ENCODE measurements around the gene PRR36. TPM values are rescaled to one million over a fixed set of nuclear protein-coding genes. Genes with fewer than 3 reads are reported as not detected.

The PRR36 gene
- total and polyA plus RNA-seq, 2 donors (not counting 1 experiment from before 2014, with no cell fraction given): 0.01 TPM; not detected in 1

DNA sequence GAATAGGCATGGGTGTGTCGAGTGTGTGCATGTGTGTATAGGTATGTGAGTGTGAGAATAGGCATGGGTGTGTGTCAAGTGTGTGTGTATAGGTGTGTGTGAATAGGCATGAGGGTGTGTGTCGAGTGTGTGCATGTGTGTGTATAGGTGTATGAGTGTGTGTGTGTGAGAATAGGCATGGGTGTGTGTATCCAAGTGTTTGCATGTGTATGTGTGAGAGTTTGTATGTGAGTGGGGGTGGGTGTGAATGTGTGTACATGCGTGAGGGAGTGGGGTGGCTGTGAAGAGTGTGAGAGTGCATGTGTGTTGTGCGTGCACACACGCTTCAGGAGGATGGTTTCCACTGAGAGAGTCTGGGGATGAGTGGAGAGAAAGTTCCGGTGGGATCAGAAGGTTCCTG is 30.7 kb downstream of the PRR36 start:
- no peak for DNase-seq
- peaks cover 16% of the 10 kb centered on the region for H3K79me2 ChIP-seq (ENCODE audit: control insufficient read depth, insufficient read depth, low read length)
- H3K9me3 ChIP-seq (ENCODE audit: control extremely low read depth in 1 of 3, control insufficient read depth in 2 of 3, insufficient read depth in 1 of 3, low read length in 2 of 3): peaks cover 0 to 4% (median 0%) of the 10 kb centered on the region in 3 donors
- no peak overlapping the region for H3K27ac ChIP-seq (ENCODE audit: low read length in 2 of 2)
- no peak for ATAC-seq (ENCODE audit: low read depth)
- H3K4me3 ChIP-seq (ENCODE audit: control extremely low read depth in 1 of 5, extremely low read depth in 1 of 5, insufficient read depth in 1 of 5, low read depth in 2 of 5, low read length in 4 of 5): no peak overlapping the region
- POLR2A ChIA-PET: no interaction called here
- TF ChIP-seq, protein P1, sequence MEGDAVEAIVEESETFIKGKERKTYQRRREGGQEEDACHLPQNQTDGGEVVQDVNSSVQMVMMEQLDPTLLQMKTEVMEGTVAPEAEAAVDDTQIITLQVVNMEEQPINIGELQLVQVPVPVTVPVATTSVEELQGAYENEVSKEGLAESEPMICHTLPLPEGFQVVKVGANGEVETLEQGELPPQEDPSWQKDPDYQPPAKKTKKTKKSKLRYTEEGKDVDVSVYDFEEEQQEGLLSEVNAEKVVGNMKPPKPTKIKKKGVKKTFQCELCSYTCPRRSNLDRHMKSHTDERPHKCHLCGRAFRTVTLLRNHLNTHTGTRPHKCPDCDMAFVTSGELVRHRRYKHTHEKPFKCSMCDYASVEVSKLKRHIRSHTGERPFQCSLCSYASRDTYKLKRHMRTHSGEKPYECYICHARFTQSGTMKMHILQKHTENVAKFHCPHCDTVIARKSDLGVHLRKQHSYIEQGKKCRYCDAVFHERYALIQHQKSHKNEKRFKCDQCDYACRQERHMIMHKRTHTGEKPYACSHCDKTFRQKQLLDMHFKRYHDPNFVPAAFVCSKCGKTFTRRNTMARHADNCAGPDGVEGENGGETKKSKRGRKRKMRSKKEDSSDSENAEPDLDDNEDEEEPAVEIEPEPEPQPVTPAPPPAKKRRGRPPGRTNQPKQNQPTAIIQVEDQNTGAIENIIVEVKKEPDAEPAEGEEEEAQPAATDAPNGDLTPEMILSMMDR (IDR thresholded peaks at IDR 0.05): no peak
- no peak for TF ChIP-seq EZH2 (IDR thresholded peaks at IDR 0.05; ENCODE audit: borderline replicate concordance, insufficient read depth, low read depth, low read length, poor library complexity, severe bottlenecking)
- H3K36me3 ChIP-seq (replicated peaks in 1 of 2; ENCODE audit: control extremely low read depth in 1 of 2, control insufficient read depth in 1 of 2, extremely low read depth in 1 of 2, insufficient read depth in 2 of 2, low read length in 1 of 2): no peaks in the 10 kb centered on the region
- H3K4me1 ChIP-seq (ENCODE audit: control insufficient read depth in 2 of 2, insufficient read depth in 2 of 2, low read length in 2 of 2): no peaks in the 10 kb centered on the region
- H3K9ac ChIP-seq (ENCODE audit: low read length): no peak overlapping the region
- H3K4me2 ChIP-seq (replicated peaks; ENCODE audit: low read depth, low read length, poor library complexity, severe bottlenecking): no peak overlapping the region
- Mint-ChIP-seq H3K27me3 (no peaks in the 10 kb centered on the region), H3K27ac (no peak overlapping the region), H3K9me3 (ENCODE audit: insufficient read depth) (no peaks in the 10 kb centered on the region), H3K4me3 (no peak overlapping the region), H3K4me1 (no peaks in the 10 kb centered on the region)
- H2AFZ ChIP-seq (ENCODE audit: insufficient read depth, low read depth, low read length, poor library complexity, severe bottlenecking): no peak overlapping the region
- intact Hi-C loops (cut with micrococcal nuclease): no loop called here
- no peaks in the 10 kb centered on the region for H3K27me3 ChIP-seq (replicated peaks in 1 of 4; ENCODE audit: control extremely low read depth in 1 of 4, control insufficient read depth in 3 of 4, insufficient read depth in 4 of 4, low read length in 3 of 4)
- CTCF ChIA-PET: no interaction called here
- 97% methylated on average over 3 of the region's 6 CpGs for WGBS (ENCODE audit: insufficient coverage)
- H4K20me1 ChIP-seq (ENCODE audit: control insufficient read depth, insufficient read depth, low read length, poor library complexity, severe bottlenecking): peaks cover 11% of the 10 kb centered on the region

DNA sequence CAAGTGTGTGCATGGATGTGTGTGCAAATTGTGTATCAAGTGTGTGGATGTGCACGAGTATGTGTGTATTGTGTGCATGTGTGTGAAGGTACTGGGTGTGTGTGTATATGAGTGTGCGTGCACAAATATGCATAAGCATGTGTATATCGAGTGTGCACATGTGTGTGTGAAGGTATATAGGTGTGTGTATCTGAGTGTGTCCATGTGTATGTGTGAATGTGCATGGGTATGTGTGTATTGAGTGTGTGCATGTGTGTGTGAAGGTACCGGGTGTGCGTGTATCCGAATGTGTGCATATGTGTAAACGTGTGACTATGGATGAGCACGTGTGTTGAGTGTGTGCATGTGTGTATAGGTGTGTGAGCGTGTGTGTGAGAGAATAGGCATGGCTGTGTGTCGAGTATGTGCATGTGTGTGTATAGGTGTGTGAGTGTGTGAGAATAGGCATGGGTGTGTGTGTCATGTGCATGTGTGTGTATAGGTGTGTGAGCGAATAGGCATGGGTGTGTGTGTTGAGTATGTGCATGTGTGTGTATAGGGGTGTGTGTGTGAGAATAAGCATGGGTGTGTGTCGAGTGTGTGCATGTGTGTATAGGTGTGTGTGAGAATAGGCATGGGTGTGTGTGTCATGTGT is 31.4 kb downstream of the PRR36 start:
- Histone ChIP-seq H3K36me3 (replicated peaks in 1 of 2; ENCODE audit: control extremely low read depth in 1 of 2, control insufficient read depth in 1 of 2, extremely low read depth in 1 of 2, insufficient read depth in 2 of 2, low read length in 1 of 2) (no peaks in the 10 kb centered on the region), H3K4me3 (ENCODE audit: control extremely low read depth in 1 of 5, extremely low read depth in 1 of 5, insufficient read depth in 1 of 5, low read depth in 2 of 5, low read length in 4 of 5) (no peak overlapping the region), H3K27me3 (replicated peaks in 1 of 4; ENCODE audit: control extremely low read depth in 1 of 4, control insufficient read depth in 3 of 4, insufficient read depth in 4 of 4, low read length in 3 of 4) (no peaks in the 10 kb centered on the region), H2AFZ (ENCODE audit: insufficient read depth, low read depth, low read length, poor library complexity, severe bottlenecking) (no peak overlapping the region), H3K9ac (ENCODE audit: low read length) (no peak overlapping the region), H3K9me3 (ENCODE audit: control extremely low read depth in 1 of 3, control insufficient read depth in 2 of 3, insufficient read depth in 1 of 3, low read length in 2 of 3) (peaks cover 0 to 4% (median 0%) of the 10 kb centered on the region in 3 donors), H3K4me1 (ENCODE audit: control insufficient read depth in 2 of 2, insufficient read depth in 2 of 2, low read length in 2 of 2) (no peaks in the 10 kb centered on the region), H3K27ac (ENCODE audit: low read length in 2 of 2) (no peak overlapping the region), H3K4me2 (replicated peaks; ENCODE audit: low read depth, low read length, poor library complexity, severe bottlenecking) (no peak overlapping the region), H3K79me2 (ENCODE audit: control insufficient read depth, insufficient read depth, low read length) (peaks cover 16% of the 10 kb centered on the region), H4K20me1 (ENCODE audit: control insufficient read depth, insufficient read depth, low read length, poor library complexity, severe bottlenecking) (peaks cover 11% of the 10 kb centered on the region)
- ChIA-PET POLR2A (no interaction called here), CTCF (no interaction called here)
- no peaks in the 10 kb centered on the region for H3K4me1 Mint-ChIP-seq
- H3K27me3 Mint-ChIP-seq: no peaks in the 10 kb centered on the region
- intact Hi-C loops (cut with micrococcal nuclease): no loop called here
- 99% methylated on average over 12 of the region's 12 CpGs for WGBS (ENCODE audit: insufficient coverage)
- TF ChIP-seq, protein P1 (IDR thresholded peaks at IDR 0.05): no peak
- TF ChIP-seq EZH2 (IDR thresholded peaks at IDR 0.05; ENCODE audit: borderline replicate concordance, insufficient read depth, low read depth, low read length, poor library complexity, severe bottlenecking): no peak
- no peak overlapping the region for H3K27ac Mint-ChIP-seq
- H3K9me3 Mint-ChIP-seq (ENCODE audit: insufficient read depth): no peaks in the 10 kb centered on the region
- DNase-seq: no peak
- ATAC-seq (ENCODE audit: low read depth): no peak
- no peak overlapping the region for H3K4me3 Mint-ChIP-seq
